SK-N-SH treated with all-trans-retinoic acid at 6 μM for 48 hours (cell line): Measurements from ENCODE around the gene P4HTM.

Experiments used
- ATAC-seq: fragments of 200-7000 bp; cut with Tn5 transposase; 3 replicates; pipeline ENCODE4 v1.9.1; 2020; ENCODE audit warnings: mild to moderate bottlenecking, moderate library complexity
- ARNTL ChIP-seq: fragments of 450-650 bp; formaldehyde crosslinking; IDR thresholded peaks from 2 replicates; pipeline ENCODE4 v1.5.0; 2020; ENCODE audit warnings: low read depth, mild to moderate bottlenecking, moderate library complexity, borderline replicate concordance
- BACH2 ChIP-seq: fragments of 250-450 bp; sonication (Bioruptor Pico); IDR thresholded peaks from 2 replicates; pipeline ENCODE4 v1.9.0; 2021; ENCODE audit warnings: mild to moderate bottlenecking, borderline replicate concordance
- CREB5 ChIP-seq: fragments of 250-450 bp; sonication (Bioruptor Pico); IDR thresholded peaks from 2 replicates; pipeline ENCODE4 v1.5.1; 2020; ENCODE audit warnings: low read depth, mild to moderate bottlenecking, moderate library complexity
- CSDC2 ChIP-seq: fragments of 250-450 bp; sonication (Bioruptor Pico); IDR thresholded peaks from 2 replicates; pipeline ENCODE4 v1.5.0; 2020; ENCODE audit warnings: mild to moderate bottlenecking, moderate library complexity
- CSRNP3 ChIP-seq: fragments of 250-450 bp; sonication (Bioruptor Pico); IDR thresholded peaks from 2 replicates; pipeline ENCODE4 v1.5.1; 2021; ENCODE audit warnings: mild to moderate bottlenecking, moderate library complexity
- ESRRG ChIP-seq: fragments of 250-450 bp; sonication (Bioruptor Pico); IDR thresholded peaks from 2 replicates; pipeline ENCODE4 v1.6.1; 2021; ENCODE audit warnings: mild to moderate bottlenecking
- GLIS3 ChIP-seq: fragments of 250-450 bp; sonication (Bioruptor Pico); IDR thresholded peaks from 2 replicates; pipeline ENCODE4 v1.5.0; 2020; ENCODE audit warnings: mild to moderate bottlenecking, moderate library complexity
- ISL1 ChIP-seq: fragments of 250-450 bp; sonication (Bioruptor Pico); IDR thresholded peaks from 2 replicates; pipeline ENCODE4 v2.1.2; 2022; ENCODE audit warnings: mild to moderate bottlenecking, moderate library complexity
- OSR1 ChIP-seq: fragments of 250-450 bp; sonication (Bioruptor Pico); IDR thresholded peaks from 2 replicates; pipeline ENCODE4 v1.8.0; 2022; ENCODE audit warnings: moderate library complexity, mild to moderate bottlenecking, inconsistent platforms
- PATZ1 ChIP-seq: fragments of 250-450 bp; sonication (Bioruptor Pico); IDR thresholded peaks from 2 replicates; pipeline ENCODE4 v1.8.0; 2020; ENCODE audit warnings: mild to moderate bottlenecking, moderate library complexity, borderline replicate concordance
- POU6F1 ChIP-seq: fragments of 250-450 bp; sonication (Bioruptor Pico); IDR thresholded peaks from 2 replicates; pipeline ENCODE4 v1.8.0; 2021; ENCODE audit warnings: low read depth, mild to moderate bottlenecking, moderate library complexity, borderline replicate concordance
- RARB ChIP-seq: fragments of 250-450 bp; sonication (Bioruptor Pico); IDR thresholded peaks from 2 replicates; pipeline ENCODE4 v1.8.0; 2021; ENCODE audit warnings: mild to moderate bottlenecking, moderate library complexity
- SNAI2 ChIP-seq: fragments of 250-450 bp; sonication (Bioruptor Pico); IDR thresholded peaks from 2 replicates; pipeline ENCODE4 v1.5.0; 2020; ENCODE audit warnings: mild to moderate bottlenecking, moderate library complexity
- TCF4 ChIP-seq: fragments of 250-450 bp; sonication (Bioruptor Pico); IDR thresholded peaks from 2 replicates; pipeline ENCODE4 v1.8.0; 2021; ENCODE audit warnings: mild to moderate bottlenecking, moderate library complexity, borderline replicate concordance
- TOX ChIP-seq: fragments of 250-450 bp; sonication (Bioruptor Pico); IDR thresholded peaks from 2 replicates; pipeline ENCODE4 v1.8.0; 2021; ENCODE audit warnings: mild to moderate bottlenecking, moderate library complexity, borderline replicate concordance
- TSHZ2 ChIP-seq: fragments of 250-450 bp; sonication (Bioruptor Pico); IDR thresholded peaks from 2 replicates; pipeline ENCODE4 v1.5.0; 2020; ENCODE audit warnings: mild to moderate bottlenecking, moderate library complexity
- ZC3H10 ChIP-seq: fragments of 250-450 bp; sonication (Bioruptor Pico); IDR thresholded peaks from 2 replicates; pipeline ENCODE4 v1.5.1; 2021; ENCODE audit warnings: mild to moderate bottlenecking, moderate library complexity
- ZFP3 ChIP-seq: fragments of 250-450 bp; sonication (Bioruptor Pico); IDR thresholded peaks from 2 replicates; pipeline ENCODE4 v1.5.0; 2020; ENCODE audit warnings: mild to moderate bottlenecking, moderate library complexity
- ZNF565 ChIP-seq: fragments of 450-650 bp; formaldehyde crosslinking; conservative IDR thresholded peaks from 2 replicates; pipeline ENCODE4 v1.5.0; 2020; ENCODE audit warnings: low read depth, mild to moderate bottlenecking, moderate library complexity
- ZNF8 ChIP-seq: fragments of 450-650 bp; formaldehyde crosslinking; IDR thresholded peaks from 2 replicates; pipeline ENCODE4 v1.5.0; 2020; ENCODE audit warnings: mild to moderate bottlenecking, moderate library complexity

Gene P4HTM

GRCh38 chr3:49030321-49030720 is 40.3 kb downstream of the P4HTM start (continued):
- TF ChIP-seq CSRNP3 (no peak), OSR1 (no peak)

GRCh38 chr3:49032646-49033304 is 42.7 kb downstream of the P4HTM start:
- TF ChIP-seq GLIS3 (CRISPR knock-in tag): no peak
- TF ChIP-seq ZNF565 (CRISPR knock-in tag): no peak
- TF ChIP-seq RARB (CRISPR knock-in tag): no peak
- TF ChIP-seq CREB5 (CRISPR knock-in tag): no peak
- TF ChIP-seq CSDC2 (CRISPR knock-in tag): no peak
- no peak for TF ChIP-seq TSHZ2 (CRISPR knock-in tag)
- no peak for TF ChIP-seq ZC3H10 (CRISPR knock-in tag)
- TF ChIP-seq ESRRG (CRISPR knock-in tag): no peak
- TF ChIP-seq SNAI2: no peak
- TF ChIP-seq BACH2 (CRISPR knock-in tag): no peak
- no peak for TF ChIP-seq CSRNP3
- TF ChIP-seq ARNTL (CRISPR knock-in tag): no peak
- TF ChIP-seq OSR1: no peak
- TF ChIP-seq ZFP3 (CRISPR knock-in tag): no peak
- no peak for TF ChIP-seq POU6F1 (CRISPR knock-in tag)
- no peak for TF ChIP-seq PATZ1 (CRISPR knock-in tag)
- TF ChIP-seq ISL1: no peak
- TF ChIP-seq ZNF8 (CRISPR knock-in tag): no peak
- no peak for ATAC-seq

GRCh38 chr3:49034650-49035049 is 44.6 kb downstream of the P4HTM start:
- no peak for ATAC-seq
- TF ChIP-seq CREB5 (CRISPR knock-in tag) (no peak), TOX (no peak), CSRNP3 (no peak), POU6F1 (CRISPR knock-in tag) (no peak), TCF4 (no peak), ZNF565 (CRISPR knock-in tag) (no peak), GLIS3 (CRISPR knock-in tag) (no peak)
